Measurements from ENCODE around the gene B3GNT5.

Gene B3GNT5

DNA sequence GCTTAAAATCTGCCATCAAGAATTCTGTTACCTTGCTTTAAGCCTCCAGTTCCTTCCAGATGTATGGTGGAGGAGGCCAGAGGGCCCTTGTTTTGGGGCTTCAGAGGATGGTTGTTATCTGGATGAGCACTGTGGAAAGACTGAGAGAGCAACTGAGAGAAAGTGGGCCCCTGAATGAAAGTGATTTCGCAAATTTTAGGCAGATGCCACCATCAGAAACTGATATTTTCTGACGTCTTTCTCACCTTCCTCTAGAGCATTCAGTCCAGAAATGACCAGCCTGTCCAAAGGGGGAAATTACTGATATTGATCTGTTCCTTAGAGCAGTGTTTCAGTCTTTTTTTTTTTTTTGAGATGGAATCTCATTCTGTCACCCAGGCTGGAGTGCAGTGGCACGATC is 13.4 kb downstream of the B3GNT5 start:
- no peak for DNase-seq

DNA sequence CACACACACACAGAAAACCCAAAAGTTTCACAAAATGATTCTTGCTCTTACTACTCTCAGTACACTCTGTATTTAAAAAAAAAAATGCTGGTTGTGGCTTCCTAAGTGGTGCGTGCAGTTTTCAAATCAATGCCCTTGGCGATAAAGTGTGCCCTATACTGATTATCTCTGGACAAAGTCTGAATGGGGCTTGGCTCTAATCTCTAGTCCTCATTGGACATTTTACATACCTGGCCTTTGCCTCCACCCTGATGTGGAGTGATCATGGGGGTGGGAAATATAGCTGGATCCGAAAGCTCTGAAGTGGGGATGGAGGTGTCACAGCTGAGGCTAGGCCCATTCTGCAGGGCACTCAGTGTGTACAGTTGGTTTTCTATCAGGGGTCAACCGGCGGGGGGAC is 14.1 kb downstream of the B3GNT5 start:
- DNase-seq = no peak

DNA sequence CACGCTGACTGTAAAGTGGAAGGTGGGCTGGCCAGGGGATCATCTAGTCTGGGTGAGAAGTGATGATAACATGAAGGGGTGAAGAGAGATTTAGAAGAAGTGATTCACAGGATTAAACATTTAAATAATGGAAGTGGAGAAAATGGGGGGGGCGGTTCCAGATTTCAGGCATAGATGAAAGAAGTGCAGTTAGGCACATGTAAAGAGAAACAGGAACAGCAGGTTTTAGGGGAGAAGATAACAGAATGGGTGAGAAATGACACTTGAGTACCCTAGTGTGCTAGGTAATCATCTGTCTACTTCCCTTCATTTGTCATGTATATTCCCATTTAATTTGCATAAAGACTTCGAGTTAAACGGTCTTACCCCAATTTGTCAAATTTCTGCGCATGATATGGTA is 15.3 kb downstream of the B3GNT5 start:
- no peak for DNase-seq

DNA sequence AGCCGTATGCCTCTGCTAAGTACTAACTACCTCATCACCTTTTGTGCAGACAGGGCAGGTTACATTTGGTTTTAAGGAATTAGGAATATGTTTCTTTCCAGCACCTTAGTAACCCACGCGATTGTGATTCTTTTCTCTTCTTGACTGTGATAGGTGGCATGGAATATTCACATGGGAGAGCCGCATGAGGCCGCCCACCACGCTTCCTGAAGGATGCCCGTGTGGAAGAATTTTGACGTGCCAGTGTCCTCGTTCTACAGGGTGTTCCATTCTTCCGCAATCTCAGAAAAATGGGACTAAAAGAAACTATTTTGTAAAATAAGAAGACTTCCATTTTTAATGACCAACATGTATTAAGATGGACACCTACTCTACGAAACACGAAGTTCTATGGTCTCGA is 16.3 kb downstream of the B3GNT5 start:
- no peak for DNase-seq

DNA sequence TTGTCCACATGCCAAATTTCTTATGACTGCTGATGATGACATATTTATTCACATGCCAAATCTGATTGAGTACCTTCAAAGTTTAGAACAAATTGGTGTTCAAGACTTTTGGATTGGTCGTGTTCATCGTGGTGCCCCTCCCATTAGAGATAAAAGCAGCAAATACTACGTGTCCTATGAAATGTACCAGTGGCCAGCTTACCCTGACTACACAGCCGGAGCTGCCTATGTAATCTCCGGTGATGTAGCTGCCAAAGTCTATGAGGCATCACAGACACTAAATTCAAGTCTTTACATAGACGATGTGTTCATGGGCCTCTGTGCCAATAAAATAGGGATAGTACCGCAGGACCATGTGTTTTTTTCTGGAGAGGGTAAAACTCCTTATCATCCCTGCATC is 17.3 kb downstream of the B3GNT5 start:
- DNase-seq = no peak

DNA sequence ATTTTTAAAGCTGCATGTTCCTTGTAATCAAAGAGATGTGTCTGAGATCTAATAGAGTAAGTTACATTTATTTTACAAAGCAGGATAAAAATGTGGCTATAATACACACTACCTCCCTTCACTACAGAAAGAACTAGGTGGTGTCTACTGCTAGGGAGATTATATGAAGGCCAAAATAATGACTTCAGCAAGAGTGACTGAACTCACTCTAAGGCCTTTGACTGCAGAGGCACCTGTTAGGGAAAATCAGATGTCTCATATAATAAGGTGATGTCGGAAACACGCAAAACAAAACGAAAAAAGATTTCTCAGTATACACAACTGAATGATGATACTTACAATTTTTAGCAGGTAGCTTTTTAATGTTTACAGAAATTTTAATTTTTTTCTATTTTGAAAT is 19.1 kb downstream of the B3GNT5 start:
- no peak for DNase-seq

DNA sequence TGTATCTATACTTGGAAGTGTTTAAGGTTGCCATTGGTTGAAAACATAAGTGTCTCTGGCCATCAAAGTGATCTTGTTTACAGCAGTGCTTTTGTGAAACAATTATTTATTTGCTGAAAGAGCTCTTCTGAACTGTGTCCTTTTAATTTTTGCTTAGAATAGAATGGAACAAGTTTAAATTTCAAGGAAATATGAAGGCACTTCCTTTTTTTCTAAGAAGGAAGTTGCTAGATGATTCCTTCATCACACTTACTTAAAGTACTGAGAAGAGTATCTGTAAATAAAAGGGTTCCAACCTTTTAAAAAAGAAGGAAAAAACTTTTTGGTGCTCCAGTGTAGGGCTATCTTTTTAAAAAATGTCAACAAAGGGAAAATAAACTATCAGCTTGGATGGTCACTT is 19.7 kb downstream of the B3GNT5 start:
- no peak for DNase-seq

DNA sequence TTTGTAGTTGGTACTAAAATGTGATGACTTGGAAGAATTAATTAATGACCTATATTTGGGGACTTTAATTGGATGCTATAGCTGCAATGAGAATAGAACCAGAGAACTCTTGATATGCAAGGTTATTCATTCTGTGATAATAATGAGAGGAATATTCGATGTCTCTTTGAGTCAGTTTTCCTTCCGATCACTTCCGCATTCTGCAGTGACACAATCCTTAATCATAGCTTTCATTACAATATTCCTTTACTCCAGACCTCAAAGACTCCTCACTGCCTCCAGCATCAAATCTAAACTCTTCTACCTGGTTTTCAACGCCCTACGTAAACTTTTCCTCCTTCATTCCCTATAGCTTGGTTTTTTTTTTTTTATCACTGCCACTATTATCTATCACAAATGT is 21.6 kb downstream of the B3GNT5 start:
- no peak for DNase-seq

DNA sequence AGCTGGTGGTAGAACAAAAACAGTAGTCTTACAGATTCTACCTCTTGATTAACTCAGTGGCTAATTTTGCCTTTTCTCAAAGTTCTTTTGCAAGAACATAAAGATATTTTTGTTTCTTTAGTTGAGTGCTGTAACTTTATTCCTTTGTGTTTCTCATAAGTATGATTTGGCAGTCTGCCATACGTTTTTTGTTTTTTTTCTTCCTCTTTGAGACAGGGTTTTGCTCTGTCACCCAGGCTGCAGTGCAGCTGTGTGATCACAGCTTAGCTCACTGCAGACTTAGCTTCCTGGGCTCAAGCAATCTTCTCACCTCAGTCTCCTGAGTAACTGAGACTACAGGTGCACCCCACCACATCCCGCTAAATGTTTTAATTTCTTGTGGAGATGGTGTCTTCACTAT is 22.4 kb downstream of the B3GNT5 start:
- DNase-seq = peak in 2 of 3 experiments; percentile 34 to 54

DNA sequence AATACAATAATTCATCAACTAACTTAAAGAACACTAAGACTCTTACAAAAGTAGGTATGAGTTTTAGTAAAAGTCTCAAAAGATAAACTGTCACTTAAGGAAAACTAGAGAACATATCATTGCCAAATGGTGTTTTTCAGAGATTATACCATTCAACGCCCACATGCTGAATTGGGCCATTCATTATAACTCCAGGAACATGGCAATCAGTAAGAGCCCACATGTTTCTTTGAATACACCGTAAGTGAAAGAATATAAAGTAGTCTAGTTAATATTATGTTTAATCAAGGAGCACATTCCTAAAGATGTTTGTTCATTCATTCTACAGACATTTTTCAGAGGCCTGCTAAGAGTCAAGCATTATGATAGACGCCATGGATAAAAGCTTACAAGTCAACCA is 22.9 kb downstream of the B3GNT5 start:
- DNase-seq = no peak

DNA sequence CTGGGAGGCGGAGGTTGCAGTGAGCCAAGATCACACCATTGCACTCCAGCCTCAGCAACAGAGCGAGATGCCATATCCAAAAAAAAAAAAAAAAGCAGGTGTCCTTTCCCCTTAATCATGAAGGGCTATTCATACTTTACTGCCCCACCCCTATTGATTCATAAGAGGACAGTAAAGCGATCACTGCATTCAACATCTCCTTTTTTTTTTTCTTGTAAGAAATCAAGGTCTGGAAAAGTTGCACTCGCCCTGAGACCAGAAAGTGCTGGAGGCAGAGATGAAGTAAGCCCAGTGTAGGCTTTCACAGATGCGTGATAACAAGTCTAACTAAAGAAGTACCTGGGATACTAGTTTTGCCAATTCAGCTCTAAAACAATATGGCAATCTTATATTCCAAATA is 24.2 kb downstream of the B3GNT5 start:
- no peak for DNase-seq

DNA sequence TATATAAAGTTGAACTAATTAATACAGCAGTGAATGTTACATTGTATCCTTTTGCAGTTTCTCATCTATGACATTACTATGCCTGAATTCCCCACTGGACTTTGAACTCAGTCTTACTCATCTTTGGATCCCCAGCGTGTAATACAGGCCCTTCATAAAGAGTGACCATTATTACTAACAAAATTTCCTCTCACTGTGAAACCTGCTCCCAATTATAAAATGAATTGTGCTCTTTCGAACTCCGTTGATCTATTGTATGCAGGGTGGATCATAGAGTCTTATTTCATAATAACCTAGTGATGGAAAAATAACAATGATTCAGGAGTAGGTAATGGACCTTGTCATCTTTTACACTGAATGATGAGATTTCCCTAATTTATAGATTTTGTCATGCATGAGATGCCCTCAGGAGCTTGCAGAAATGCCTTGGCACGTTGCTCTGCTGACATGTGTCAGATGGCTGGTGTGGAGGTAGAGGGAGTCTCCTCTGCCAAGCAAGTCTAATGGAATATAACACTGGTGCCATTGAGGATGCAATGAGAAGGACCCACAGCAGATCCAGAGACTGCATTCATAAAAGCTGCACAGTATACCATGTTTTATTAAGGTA is 25.5 kb downstream of the B3GNT5 start:
- DNase-seq = peak in 2 of 3 experiments; percentile 18 to 51

DNA sequence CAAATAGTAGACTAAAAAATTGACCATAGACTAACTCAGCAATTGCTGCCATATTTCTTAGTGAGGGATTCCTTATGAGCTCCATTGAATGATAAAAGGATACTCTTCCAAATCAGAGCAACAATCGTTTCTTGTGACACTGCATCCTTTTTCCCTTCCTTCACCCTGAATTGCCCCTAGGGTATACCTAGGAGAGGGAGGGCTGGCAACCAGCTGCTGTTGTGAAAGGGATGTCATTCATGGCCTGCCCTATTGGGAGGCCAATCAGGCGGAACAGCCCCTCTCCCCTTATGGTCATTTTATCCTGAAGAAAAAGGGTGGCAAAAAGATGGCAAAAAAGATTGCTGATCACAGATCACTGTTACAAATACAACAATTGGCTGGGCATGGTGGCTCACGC is 26.3 kb downstream of the B3GNT5 start:
- DNase-seq = no peak

DNA sequence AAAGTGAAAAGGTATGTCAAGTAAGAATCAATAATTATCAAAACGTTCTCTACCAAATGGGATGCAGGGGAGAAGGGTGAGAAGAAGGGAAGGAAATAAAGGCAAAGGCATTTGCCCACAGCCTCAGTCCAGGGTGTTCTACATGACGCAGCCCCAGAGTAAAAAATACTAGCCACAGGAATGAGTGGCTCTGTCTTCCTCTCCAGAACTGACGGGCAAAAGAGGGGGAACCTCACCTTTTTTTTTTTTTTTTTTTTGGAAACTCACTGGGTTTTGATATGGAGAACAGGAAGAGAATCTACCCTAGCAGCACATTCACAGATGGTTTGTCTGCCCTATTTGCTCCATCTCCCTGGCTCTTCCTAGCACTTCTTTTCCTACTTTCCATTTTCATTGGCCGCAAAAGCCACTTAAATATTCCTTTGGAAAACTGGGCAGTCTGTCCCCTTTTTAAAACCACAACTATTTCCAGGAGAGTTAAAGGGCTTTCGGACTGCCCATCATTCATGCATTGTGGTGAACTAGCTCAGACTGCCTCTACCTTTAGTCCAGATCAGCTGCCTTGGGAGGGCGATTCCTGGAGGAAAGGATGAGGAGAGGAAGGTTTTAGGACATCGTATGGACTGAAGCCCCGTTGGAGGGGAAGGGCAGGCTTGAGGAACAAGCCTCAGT is 28.2 kb downstream of the B3GNT5 start:
- DNase-seq = peak in 1 of 3 experiments; percentile 60

DNA sequence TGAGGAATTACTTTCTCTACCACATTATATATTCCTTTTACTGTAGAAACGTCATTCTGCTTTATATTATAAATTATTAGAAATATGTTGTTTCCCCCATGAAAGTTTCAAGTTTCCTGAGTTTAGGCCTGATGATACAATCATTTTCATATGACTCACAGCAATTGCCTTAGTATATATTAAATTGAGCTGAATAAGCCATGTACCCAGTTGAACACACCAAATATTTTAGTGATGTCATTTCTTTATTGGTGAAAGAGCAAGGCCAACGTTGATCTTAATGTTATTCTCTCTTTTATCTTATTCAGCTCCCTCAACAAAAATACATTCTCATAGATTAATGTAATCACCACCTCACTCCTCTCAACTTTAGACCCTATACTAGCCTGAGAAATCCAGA is 30.8 kb downstream of the B3GNT5 start:
- no peak for DNase-seq

DNA sequence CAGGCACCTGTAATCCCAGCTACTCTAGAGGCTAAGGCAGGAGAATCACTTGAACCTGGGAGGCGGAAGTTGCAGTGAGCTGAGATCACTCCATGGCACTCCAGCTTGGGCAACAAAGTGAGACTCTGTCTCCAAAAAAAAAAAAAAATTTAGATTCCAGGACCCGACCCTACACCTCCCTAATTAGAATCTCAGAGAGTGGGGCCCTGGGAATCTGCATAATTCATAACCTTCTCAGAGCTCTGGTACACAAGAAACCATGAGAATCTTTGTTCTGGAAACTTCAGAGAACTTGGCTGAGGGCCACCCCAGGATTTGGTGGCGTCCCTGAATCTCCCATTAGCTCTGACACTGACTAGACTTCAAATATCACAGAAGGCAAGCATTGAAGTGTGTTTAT is 31.5 kb downstream of the B3GNT5 start:
- DNase-seq = no peak

DNA sequence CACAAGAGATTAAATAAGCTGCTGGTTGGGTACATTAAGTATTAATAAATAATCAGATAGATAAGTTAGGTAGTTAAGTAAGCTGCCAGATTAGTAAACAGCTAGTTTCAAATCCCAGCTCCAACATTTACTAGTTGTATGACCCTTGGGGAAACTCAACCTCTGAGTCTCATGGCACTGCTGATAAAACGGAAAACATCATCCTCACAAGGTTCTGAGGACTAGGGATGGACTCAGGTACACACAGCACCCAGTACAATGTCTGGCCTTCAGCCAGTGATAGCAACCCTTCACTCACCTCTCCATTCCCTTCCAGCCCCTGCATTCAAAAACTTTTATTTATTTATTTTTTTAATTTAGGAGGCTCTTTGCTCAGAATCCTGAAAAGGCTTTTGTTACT is 32.3 kb downstream of the B3GNT5 start:
- DNase-seq = no peak

DNA sequence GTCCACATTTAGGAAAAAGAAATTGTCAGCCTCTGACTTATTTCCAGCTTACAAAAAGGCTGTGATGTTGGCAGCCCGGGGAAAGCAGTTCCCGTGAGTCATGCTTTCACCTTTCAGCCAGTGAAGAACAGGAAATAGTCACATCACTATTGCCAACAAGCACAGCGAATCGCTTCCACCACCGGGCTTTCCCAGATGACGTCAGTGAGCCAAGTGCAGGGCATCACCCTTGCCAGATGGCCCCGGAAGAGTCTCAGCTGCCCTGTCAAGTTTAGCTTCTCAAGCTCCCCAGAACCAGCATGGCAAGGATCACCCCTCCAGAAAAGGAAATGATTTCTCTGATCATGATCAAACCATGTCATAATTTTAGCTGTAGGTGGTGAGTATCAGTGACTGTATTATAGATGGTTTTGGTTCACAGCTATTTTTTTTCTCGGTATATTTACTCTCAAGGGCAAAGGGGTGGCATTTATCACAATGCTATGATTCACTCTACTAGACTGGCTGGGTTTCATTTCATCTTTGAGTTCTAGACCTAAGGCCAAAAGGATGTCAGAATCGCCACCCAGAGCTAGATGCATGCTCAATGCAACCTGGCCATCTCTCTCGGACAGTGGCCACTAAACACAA is 32.9 kb downstream of the B3GNT5 start:
- DNase-seq = peak in 2 of 3 experiments; percentile 42 to 57

DNA sequence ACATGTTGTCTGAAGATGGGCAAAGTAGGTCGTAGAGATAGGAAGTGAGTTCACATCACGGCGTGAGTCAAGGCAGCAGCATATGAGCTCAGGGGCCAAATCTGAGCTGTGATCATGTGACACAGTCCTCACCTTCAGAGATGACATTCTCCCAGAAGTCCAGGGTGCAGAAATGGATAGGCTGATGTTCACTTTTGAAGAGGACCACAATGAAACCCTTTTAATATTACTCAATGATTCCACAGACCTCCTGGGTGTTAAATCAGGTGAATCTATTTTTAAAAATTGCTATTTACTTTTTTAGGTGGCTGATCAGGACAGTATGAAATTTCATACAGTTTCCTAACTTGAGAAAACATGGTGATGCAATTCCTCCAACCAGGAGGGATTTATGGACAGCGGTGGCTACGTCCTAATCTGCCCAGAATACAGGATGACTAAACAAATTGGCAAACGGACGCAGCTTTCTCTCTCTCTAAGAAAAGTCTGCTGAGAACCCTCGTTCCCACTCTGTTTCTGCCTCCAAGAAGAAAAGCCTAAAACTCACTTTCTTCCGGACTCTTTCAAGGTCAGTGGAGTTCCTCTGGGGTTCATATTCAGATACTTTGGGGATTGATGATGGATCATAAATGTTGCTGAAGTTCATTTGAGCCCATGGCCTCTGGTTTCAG is 34.4 kb downstream of the B3GNT5 start:
- no peak for DNase-seq

DNA sequence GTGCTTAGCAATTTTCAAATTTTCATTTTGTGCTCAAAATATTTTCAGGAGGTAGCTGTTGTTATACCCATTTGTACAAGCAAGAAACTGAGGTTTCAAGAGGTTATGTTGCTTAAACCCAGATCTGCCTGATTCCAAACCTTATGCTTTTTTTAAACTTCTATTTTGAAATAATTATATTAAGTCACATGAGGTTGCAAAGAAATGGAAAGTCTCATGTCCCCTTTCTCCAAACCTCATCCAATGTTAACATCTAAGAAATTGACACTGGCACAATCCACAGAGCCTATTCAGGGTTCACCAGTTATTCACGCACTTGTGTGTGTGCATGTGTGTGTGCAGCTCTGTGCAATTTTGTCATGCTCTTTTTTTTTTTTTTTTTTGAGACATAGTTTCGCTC is 35.1 kb downstream of the B3GNT5 start:
- no peak for DNase-seq

DNA sequence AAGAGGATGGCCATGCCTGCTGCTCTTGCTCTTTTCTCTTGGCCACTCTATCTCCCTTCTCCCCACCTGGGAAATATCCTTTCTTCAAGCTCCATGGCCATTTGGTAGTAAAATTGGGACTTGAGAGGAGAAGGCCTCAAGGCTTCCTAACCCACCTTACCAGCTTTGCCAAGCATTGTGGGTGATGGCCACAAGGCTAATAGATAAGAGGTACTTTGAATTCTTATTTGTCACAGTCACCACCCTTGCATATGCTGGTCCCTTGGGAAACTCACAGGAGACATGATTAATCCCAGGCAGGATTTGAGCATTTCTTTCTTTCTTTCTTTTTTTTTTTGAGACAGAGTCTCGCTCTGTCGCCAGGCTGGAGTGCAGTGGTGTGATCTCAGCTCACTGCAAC is 37.2 kb downstream of the B3GNT5 start:
- no peak for DNase-seq

DNA sequence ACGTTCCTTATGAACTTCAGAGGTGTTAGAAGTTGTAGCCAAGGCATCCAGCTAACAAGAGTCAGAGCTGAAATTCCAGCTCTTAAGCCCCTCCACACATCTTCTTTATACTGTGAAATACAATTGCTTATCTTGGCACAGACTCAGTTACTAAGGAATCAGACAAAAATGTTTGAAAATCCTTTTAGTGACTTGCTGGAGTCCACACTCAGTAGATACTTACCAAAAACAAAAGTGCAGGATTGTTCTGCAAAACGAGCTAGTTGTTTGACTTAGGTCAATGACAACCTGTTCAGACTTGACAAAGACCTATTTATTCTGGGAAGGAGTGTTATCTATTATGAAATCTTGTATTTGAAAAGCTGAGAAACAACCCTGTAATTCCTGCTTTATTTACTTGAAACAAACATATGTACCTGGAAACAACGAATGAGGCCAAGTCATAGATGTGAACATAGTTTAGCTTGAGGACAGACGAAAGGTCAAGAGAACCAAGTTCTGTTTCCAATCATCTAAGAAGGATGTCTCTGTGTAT is 38.5 kb downstream of the B3GNT5 start:
- DNase-seq = peak in 1 of 3 experiments; percentile 16

DNA sequence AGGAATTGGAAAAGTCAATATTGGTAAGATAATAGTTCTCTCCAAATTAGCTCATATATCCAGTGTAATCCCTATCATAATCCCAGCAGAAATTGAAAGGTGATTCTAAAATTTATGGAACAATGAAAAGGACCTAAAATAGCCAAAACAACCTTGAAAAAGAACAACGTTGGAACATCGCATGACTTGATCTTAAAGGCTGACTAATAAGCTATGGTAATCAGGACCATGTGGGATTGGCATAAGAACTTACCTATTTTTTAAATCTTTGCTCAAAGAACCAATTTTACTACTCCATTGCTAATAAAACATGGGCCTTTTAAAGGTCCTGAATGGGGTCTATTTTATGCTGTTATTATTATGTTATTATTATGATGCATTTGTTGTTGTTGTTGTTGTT is 40.9 kb downstream of the B3GNT5 start:
- no peak for DNase-seq

DNA sequence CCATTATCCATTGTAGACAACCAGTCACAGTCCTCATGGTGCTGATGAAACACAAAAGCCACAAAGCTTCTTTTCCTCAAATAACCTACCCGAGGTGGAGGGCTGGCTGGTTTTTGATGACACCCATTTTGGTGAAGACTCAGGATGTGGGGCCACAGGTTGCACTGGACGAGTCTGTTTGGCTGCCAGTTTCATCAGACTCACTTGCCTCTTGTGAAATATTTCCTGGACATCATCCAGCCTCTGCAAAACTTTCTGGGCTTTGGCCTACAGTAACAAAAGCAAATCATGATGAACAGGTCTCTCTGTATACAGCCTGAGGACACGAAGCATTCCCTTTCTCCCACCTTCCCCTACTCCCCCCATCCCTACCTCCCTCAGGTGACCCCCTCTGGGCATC is 42.2 kb downstream of the B3GNT5 start:
- DNase-seq = no peak
